Neural progenitor cell (in vitro differentiated cells): ENCODE measurements around the gene ZNF212. TPM values are rescaled to one million over a fixed set of nuclear protein-coding genes. Genes with fewer than 3 reads are reported as not detected.

Source experiments
- DNase-seq: peaks from one replicate; pipeline ENCODE4 v3.0.0-alpha.2; 2016; ENCODE audit warnings: low spot score
- H2AFZ ChIP-seq: fragments of 200-600 bp; sonication (generic); replicated peaks from 2 replicates; pipeline ENCODE4 v1.6.1; 2016; ENCODE audit warnings: antibody characterized with exemption
- H3F3A ChIP-seq: fragments of 200-600 bp; sonication (generic); 2 replicates; pipeline ENCODE4 v1.6.1; 2016; ENCODE audit warnings: antibody characterized with exemption, low read depth
- H3K27ac ChIP-seq: fragments of 200-600 bp; sonication (generic); 2 replicates; pipeline ENCODE4 v1.5.1; 2016; ENCODE audit warnings: mild to moderate bottlenecking
- H3K27me3 ChIP-seq: fragments of 200-600 bp; sonication (generic); 2 replicates; pipeline ENCODE4 v1.6.1; 2016; ENCODE audit warnings: mild to moderate bottlenecking, moderate library complexity
- H3K36me3 ChIP-seq: fragments of 200-600 bp; sonication (generic); 2 replicates; pipeline ENCODE4 v1.5.1; 2016
- H3K4me1 ChIP-seq: fragments of 200-600 bp; sonication (generic); 2 replicates; pipeline ENCODE4 v1.6.1; 2016; ENCODE audit warnings: mixed run types
- H3K4me2 ChIP-seq: fragments of 200-600 bp; sonication (generic); 2 replicates; pipeline ENCODE4 v1.6.1; 2016
- H3K4me3 ChIP-seq: fragments of 200-600 bp; sonication (generic); 2 replicates; pipeline ENCODE4 v1.5.1; 2016
- H3K79me2 ChIP-seq: fragments of 200-600 bp; sonication (generic); 2 replicates; pipeline ENCODE4 v1.6.1; 2016; ENCODE audit warnings: low read depth
- H3K9ac ChIP-seq: fragments of 200-600 bp; sonication (generic); 2 replicates; pipeline ENCODE4 v1.6.1; 2016
- H3K9me3 ChIP-seq: fragments of 200-600 bp; sonication (generic); 2 replicates; pipeline ENCODE4 v1.5.1; 2016; ENCODE audit warnings: low read depth
- H4K20me1 ChIP-seq: fragments of 200-600 bp; sonication (generic); 2 replicates; pipeline ENCODE4 v1.6.1; 2016; ENCODE audit warnings: low read depth
- H3K27ac Mint-ChIP-seq: 3 replicates; pipeline ENCODE4 v1.8.0; 2021; ENCODE audit warnings: mixed read lengths
- H3K27me3 Mint-ChIP-seq: 2 replicates; pipeline ENCODE4 v1.8.0; 2022; ENCODE audit warnings: low read depth, mild to moderate bottlenecking, inconsistent platforms, moderate library complexity, mixed read lengths; ENCODE audit not compliant: insufficient read depth
- H3K36me3 Mint-ChIP-seq: 3 replicates; pipeline ENCODE4 v1.8.0; 2021; ENCODE audit warnings: mixed read lengths
- H3K4me1 Mint-ChIP-seq: 3 replicates; pipeline ENCODE4 v1.8.0; 2021; ENCODE audit warnings: mixed read lengths
- H3K4me3 Mint-ChIP-seq: 3 replicates; pipeline ENCODE4 v1.8.0; 2021; ENCODE audit warnings: mild to moderate bottlenecking, moderate library complexity, mixed read lengths
- H3K9me3 Mint-ChIP-seq: 3 replicates; pipeline ENCODE4 v1.8.0; 2020; ENCODE audit warnings: mixed read lengths
- CTCF ChIP-seq: fragments of 200-600 bp; sonication (generic); IDR thresholded peaks from 2 replicates; pipeline ENCODE4 v1.5.1; 2017; ENCODE audit warnings: antibody characterized with exemption, mild to moderate bottlenecking
- EZH2 ChIP-seq: fragments of 200-600 bp; sonication (generic); IDR thresholded peaks from 2 replicates; pipeline ENCODE4 v1.6.1; 2017; ENCODE audit warnings: antibody characterized with exemption, mild to moderate bottlenecking, moderate library complexity
- EZH2phosphoT487 ChIP-seq: fragments of 200-600 bp; sonication (generic); IDR thresholded peaks from 2 replicates; pipeline ENCODE4 v1.6.1; 2017; ENCODE audit warnings: antibody characterized with exemption
- total RNA-seq: library from RNA; depleted of rRNA; stranded (reverse); fragments of >200 nt; gene quantifications from 2 replicates; pipeline ENCODE4 v1.2.3, GENCODE V29; 2015; ENCODE audit warnings: low replicate concordance

ZNF212 gene
- total RNA-seq, 1 donor from 2014 or later, result 11.2 TPM

DNA sequence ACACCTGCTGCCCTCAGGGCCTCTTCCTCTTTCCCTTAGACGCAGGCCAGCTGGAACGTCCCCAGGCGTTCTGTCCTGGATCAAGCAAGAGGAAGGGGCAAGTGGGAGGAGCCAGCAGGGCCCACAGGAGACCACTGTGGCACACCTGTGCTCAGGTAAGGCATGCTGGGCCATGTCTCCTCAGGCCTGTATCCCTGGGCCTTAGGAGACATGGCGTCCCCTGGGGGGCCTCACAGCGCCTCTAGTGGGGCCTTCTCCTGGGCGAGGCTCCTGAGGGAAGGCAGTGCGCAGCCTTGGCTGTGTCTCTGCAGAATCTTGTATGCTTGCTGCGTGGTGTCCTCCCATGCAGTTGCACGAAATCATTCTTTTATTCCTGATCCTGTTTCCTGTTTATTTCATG, 53.9 kb downstream of the ZNF212 start:
- Mint-ChIP-seq H3K27me3 (peaks cover 5% of the 10 kb centered on the region), H3K4me1 (no peaks in the 10 kb centered on the region), H3K27ac (no peak overlapping the region), H3K9me3 (no peaks in the 10 kb centered on the region), H3K4me3 (no peak overlapping the region), H3K36me3 (peaks cover 4% of the 10 kb centered on the region)
- Histone ChIP-seq H3K4me3 (no peak overlapping the region), H3K36me3 (no peaks in the 10 kb centered on the region), H3K79me2 (no peaks in the 10 kb centered on the region), H2AFZ (no peak overlapping the region), H3K27me3 (no peaks in the 10 kb centered on the region), H4K20me1 (no peaks in the 10 kb centered on the region), H3K4me1 (no peaks in the 10 kb centered on the region), H3K9me3 (no peaks in the 10 kb centered on the region), H3K4me2 (no peak overlapping the region), H3K9ac (no peak overlapping the region), H3F3A (no peaks in the 10 kb centered on the region), H3K27ac (no peak overlapping the region)
- no peak for TF ChIP-seq EZH2phosphoT487
- TF ChIP-seq CTCF, result no peak
- TF ChIP-seq EZH2, result no peak
- DNase-seq, result no peak

GRCh38 chr7:149293946-149294633, 54.6 kb downstream of the ZNF212 start:
- Histone ChIP-seq H3K4me2 (no peak overlapping the region), H3K27me3 (no peaks in the 10 kb centered on the region), H4K20me1 (no peaks in the 10 kb centered on the region), H3K36me3 (no peaks in the 10 kb centered on the region), H3K4me3 (no peak overlapping the region), H3K9ac (no peak overlapping the region), H3K9me3 (no peaks in the 10 kb centered on the region), H3F3A (no peaks in the 10 kb centered on the region), H3K27ac (no peak overlapping the region), H3K4me1 (no peaks in the 10 kb centered on the region), H2AFZ (no peak overlapping the region), H3K79me2 (no peaks in the 10 kb centered on the region)
- TF ChIP-seq CTCF (no peak), EZH2 (no peak), EZH2phosphoT487 (no peak)
- no peaks in the 10 kb centered on the region for H3K9me3 Mint-ChIP-seq
- peaks cover 5% of the 10 kb centered on the region for H3K27me3 Mint-ChIP-seq
- peaks cover 4% of the 10 kb centered on the region for H3K36me3 Mint-ChIP-seq
- H3K4me1 Mint-ChIP-seq, result no peaks in the 10 kb centered on the region
- H3K27ac Mint-ChIP-seq, result no peak overlapping the region
- H3K4me3 Mint-ChIP-seq, result no peak overlapping the region
- no peak for DNase-seq

DNA sequence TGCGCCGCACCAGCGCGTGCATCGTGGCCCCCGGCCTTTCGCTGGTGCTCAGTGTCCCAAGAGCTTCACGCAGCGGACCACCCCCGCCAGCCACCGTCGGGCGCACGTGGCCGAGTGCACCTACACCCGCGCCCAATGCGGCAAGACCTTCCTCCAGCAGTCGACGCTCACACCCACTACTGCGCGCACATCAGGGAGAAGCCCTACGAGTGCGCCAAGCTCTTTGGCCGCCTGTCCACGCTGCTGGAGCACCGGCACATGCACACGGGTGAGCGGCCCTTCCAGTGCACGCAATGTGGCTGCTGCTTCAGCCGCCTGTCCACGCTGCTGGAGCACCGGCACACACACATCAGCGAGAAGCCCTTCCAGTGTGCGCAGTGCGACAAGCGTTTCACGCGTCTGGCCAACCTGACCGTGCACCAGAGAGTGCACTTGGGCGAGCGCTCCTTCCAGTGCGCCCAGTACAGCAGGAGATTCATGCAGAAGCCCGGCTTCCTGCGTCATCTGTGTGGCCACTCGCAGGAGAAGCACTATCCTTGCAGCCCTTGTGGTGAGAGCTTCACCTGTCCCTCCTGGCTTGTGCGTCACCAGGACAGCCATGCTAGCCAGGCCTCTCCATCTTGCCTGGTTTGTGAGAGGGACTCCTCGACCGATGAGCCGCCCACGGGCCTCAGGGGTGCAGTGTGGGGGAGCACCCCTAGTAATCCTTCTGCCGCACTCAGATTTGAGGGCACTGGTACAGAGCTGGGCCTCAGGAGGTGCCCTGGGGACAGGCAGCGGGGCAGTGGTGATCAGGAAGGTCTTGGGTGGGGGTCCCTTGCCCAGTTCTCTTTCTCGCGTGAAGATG, 55.4 kb downstream of the ZNF212 start:
- no peaks in the 10 kb centered on the region for H4K20me1 ChIP-seq
- no peaks in the 10 kb centered on the region for H3K9me3 Mint-ChIP-seq
- H3K79me2 ChIP-seq, result no peaks in the 10 kb centered on the region
- no peak overlapping the region for H3K27ac Mint-ChIP-seq
- H3K4me1 ChIP-seq, result no peaks in the 10 kb centered on the region
- H3K27ac ChIP-seq, result no peak overlapping the region
- no peak overlapping the region for H3K9ac ChIP-seq
- no peak for DNase-seq
- no peak overlapping the region for H3K4me3 Mint-ChIP-seq
- peaks cover 5% of the 10 kb centered on the region for H3K27me3 Mint-ChIP-seq
- no peaks in the 10 kb centered on the region for H3F3A ChIP-seq
- no peaks in the 10 kb centered on the region for H3K4me1 Mint-ChIP-seq
- H3K4me3 ChIP-seq, result no peak overlapping the region
- no peak overlapping the region for H2AFZ ChIP-seq
- peaks cover 4% of the 10 kb centered on the region for H3K36me3 Mint-ChIP-seq
- H3K9me3 ChIP-seq, result no peaks in the 10 kb centered on the region
- H3K4me2 ChIP-seq, result no peak overlapping the region
- no peak for TF ChIP-seq EZH2phosphoT487
- TF ChIP-seq CTCF, result no peak
- TF ChIP-seq EZH2, result no peak
- no peaks in the 10 kb centered on the region for H3K36me3 ChIP-seq
- H3K27me3 ChIP-seq, result no peaks in the 10 kb centered on the region
